ENCODE data around the gene ERI3.

ERI3 gene

DNA sequence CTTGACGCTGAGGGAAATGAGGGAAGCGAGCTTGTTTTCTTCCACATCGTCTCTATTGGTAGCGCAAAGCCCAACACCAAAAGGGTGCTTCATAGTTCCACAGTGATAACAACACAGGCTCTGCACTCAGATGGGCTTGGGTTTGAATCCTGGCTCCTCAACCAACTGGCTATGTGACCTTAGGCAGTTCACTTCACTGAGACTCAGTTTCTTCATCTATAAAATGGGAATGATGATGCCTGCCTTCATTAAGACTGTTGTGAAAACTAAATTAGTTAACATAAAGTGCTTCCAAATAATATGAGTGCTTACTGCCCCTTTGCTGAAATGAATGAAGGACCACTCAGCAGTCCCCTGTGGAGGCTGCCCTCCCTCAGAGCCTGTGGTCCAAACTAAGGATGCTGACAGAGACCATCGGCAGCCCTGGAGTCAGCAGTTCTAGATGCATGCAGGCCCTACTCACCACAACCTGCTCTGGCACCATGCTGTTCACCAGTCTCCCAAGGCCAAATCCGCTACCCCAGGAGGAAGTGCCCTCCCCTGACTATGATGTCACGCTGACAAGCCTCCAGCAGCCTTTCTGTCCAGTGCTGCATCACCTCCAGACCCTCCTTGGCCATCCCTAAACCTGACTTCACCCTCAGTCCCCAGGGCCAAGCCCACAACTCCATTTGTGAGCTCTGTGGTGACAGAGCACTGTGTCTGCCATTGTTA lies 111.1 kb downstream of the ERI3 start:
- no peak for TF ChIP-seq CREB1 (IDR thresholded peaks at IDR 0.05; ENCODE audit: low read depth)
- TF ChIP-seq RAD21 (IDR thresholded peaks at IDR 0.05; ENCODE audit: low read depth), result no peak

DNA sequence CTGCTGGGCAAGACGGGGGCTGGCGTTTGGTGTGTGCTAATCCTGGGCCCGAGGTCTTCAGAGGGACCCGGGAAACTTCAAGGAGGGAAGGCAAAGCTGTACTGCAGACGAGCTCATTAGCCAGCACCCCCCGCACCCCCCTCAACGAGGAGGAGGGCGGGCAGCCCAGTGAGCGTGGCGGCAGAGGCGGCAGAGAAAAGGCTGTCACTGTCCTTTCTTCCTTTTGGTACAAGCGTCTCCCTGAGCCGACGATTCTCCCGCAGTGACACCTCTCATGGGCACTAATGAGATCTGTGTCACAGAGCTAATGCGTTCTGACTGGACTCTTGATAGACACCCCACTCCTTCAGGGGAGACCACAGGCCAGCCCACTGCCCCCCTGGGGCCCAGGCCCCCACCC lies 112.3 kb downstream of the ERI3 start:
- TF ChIP-seq, protein P1, sequence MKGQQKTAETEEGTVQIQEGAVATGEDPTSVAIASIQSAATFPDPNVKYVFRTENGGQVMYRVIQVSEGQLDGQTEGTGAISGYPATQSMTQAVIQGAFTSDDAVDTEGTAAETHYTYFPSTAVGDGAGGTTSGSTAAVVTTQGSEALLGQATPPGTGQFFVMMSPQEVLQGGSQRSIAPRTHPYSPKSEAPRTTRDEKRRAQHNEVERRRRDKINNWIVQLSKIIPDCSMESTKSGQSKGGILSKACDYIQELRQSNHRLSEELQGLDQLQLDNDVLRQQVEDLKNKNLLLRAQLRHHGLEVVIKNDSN (IDR thresholded peaks at IDR 0.05), result no peak
- TF ChIP-seq EGR1 (IDR thresholded peaks at IDR 0.05) (no peak), NFIC (IDR thresholded peaks at IDR 0.05) (no peak), ZBTB7A (IDR thresholded peaks at IDR 0.05; ENCODE audit: low read depth) (no peak), TAF1 (IDR thresholded peaks at IDR 0.05; ENCODE audit: low read depth) (no peak), CREB1 (IDR thresholded peaks at IDR 0.05; ENCODE audit: low read depth) (no peak), CEBPB (IDR thresholded peaks at IDR 0.05) (no peak), TCF12 (IDR thresholded peaks at IDR 0.05; ENCODE audit: low read depth) (no peak), FOXM1 (IDR thresholded peaks at IDR 0.05; ENCODE audit: borderline replicate concordance, low read depth) (no peak), RAD21 (IDR thresholded peaks at IDR 0.05; ENCODE audit: low read depth) (no peak), YY1 (IDR thresholded peaks at IDR 0.05; ENCODE audit: low read depth) (no peak), EP300 (IDR thresholded peaks at IDR 0.05; ENCODE audit: borderline replicate concordance) (no peak), TEAD4 (IDR thresholded peaks at IDR 0.05) (no peak)
- TF ChIP-seq, protein P2, sequence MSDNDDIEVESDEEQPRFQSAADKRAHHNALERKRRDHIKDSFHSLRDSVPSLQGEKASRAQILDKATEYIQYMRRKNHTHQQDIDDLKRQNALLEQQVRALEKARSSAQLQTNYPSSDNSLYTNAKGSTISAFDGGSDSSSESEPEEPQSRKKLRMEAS (IDR thresholded peaks at IDR 0.05), result no peak
- TF ChIP-seq, protein P3, sequence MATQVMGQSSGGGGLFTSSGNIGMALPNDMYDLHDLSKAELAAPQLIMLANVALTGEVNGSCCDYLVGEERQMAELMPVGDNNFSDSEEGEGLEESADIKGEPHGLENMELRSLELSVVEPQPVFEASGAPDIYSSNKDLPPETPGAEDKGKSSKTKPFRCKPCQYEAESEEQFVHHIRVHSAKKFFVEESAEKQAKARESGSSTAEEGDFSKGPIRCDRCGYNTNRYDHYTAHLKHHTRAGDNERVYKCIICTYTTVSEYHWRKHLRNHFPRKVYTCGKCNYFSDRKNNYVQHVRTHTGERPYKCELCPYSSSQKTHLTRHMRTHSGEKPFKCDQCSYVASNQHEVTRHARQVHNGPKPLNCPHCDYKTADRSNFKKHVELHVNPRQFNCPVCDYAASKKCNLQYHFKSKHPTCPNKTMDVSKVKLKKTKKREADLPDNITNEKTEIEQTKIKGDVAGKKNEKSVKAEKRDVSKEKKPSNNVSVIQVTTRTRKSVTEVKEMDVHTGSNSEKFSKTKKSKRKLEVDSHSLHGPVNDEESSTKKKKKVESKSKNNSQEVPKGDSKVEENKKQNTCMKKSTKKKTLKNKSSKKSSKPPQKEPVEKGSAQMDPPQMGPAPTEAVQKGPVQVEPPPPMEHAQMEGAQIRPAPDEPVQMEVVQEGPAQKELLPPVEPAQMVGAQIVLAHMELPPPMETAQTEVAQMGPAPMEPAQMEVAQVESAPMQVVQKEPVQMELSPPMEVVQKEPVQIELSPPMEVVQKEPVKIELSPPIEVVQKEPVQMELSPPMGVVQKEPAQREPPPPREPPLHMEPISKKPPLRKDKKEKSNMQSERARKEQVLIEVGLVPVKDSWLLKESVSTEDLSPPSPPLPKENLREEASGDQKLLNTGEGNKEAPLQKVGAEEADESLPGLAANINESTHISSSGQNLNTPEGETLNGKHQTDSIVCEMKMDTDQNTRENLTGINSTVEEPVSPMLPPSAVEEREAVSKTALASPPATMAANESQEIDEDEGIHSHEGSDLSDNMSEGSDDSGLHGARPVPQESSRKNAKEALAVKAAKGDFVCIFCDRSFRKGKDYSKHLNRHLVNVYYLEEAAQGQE (IDR thresholded peaks at IDR 0.05; ENCODE audit: low read depth), result no peak

DNA sequence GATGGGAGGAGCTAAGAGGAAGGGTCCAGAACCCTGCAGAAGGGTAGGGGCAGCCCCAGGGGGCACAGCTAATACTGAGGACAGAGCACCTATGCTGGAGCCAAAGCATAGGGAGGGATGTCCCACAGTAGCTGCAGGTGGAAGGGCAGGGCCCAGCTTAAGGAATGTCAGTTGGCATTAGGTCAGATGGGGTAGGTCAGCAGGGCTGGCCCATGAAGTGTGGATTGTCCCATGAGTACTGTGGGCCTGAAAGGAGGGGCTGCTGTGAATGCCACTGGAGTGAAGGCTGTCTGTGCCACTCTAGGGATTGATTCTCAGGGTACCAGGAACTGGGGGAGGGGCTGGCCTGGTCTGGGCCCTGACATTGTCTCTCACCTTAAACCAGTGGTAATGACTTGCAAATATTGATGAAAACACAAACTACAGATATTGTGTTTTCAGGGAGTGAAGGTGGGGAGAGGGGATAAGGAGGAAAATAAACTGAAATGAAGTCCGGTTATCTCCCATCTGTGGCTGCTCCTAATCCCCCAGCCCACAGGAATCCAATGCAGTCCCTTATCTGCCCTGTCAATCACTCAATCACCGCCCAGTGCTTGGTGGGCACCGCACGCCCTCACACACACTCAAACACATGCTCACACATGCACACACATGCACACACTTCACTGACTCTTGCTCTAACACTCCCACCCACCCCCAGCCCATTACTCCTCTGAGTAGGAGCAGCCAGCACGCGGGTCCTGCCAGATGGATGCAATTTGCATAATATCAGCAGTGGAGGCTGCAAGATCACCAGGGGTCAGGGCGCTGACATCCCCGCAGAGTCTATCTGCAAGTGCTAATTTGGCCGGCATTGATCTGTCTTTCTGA lies 114.0 kb downstream of the ERI3 start:
- TF ChIP-seq CREB1 (IDR thresholded peaks at IDR 0.05; ENCODE audit: low read depth) (no peak), FOXM1 (IDR thresholded peaks at IDR 0.05; ENCODE audit: borderline replicate concordance, low read depth) (no peak), RAD21 (IDR thresholded peaks at IDR 0.05; ENCODE audit: low read depth) (no peak), CEBPB (IDR thresholded peaks at IDR 0.05) (no peak), TAF1 (IDR thresholded peaks at IDR 0.05; ENCODE audit: low read depth) (no peak), ZBTB7A (IDR thresholded peaks at IDR 0.05; ENCODE audit: low read depth) (no peak), NFIC (IDR thresholded peaks at IDR 0.05) (no peak), TCF12 (IDR thresholded peaks at IDR 0.05; ENCODE audit: low read depth) (no peak)
- TF ChIP-seq, protein P2 (IDR thresholded peaks at IDR 0.05), result no peak

DNA sequence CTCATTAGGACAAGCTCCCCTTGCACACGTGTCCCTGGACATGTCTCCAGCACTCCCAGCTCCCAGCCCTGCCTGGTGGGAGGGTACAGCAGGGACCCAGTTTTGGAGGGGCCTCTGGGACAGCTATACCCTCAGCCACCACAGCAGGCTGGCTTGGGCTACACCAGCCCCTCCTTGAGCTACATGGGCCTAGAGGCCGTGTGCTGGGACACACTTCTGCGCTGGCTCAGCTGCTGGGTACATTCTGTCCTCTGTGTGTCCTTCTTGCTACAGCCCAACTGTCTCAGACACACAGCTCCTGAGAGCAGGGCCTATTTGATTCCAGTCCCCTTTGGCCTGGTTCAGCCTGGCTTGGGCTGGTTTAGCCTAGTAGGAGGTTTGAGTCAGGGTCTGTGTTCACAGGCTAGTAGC lies 115.1 kb downstream of the ERI3 start:
- TF ChIP-seq TAF1 (IDR thresholded peaks at IDR 0.05; ENCODE audit: low read depth), result no peak
- no peak for TF ChIP-seq CREB1 (IDR thresholded peaks at IDR 0.05; ENCODE audit: low read depth)
- TF ChIP-seq TCF12 (IDR thresholded peaks at IDR 0.05; ENCODE audit: low read depth), result no peak
- TF ChIP-seq EGR1 (IDR thresholded peaks at IDR 0.05), result no peak
- no peak for TF ChIP-seq YY1 (IDR thresholded peaks at IDR 0.05; ENCODE audit: low read depth)
- TF ChIP-seq RAD21 (IDR thresholded peaks at IDR 0.05; ENCODE audit: low read depth), result no peak
- TF ChIP-seq EP300 (IDR thresholded peaks at IDR 0.05; ENCODE audit: borderline replicate concordance), result no peak
- TF ChIP-seq FOXM1 (IDR thresholded peaks at IDR 0.05; ENCODE audit: borderline replicate concordance, low read depth), result no peak
- TF ChIP-seq CEBPB (IDR thresholded peaks at IDR 0.05), result no peak
- TF ChIP-seq, protein P2 (IDR thresholded peaks at IDR 0.05), result no peak
- TF ChIP-seq, protein P3 (IDR thresholded peaks at IDR 0.05; ENCODE audit: low read depth), result no peak
- TF ChIP-seq, protein P1 (IDR thresholded peaks at IDR 0.05), result no peak
- no peak for TF ChIP-seq NFIC (IDR thresholded peaks at IDR 0.05)
- no peak for TF ChIP-seq TEAD4 (IDR thresholded peaks at IDR 0.05)
- TF ChIP-seq ZBTB7A (IDR thresholded peaks at IDR 0.05; ENCODE audit: low read depth), result no peak

Data from Ishikawa (cell line).